NCI-H526 (cell line): ENCODE data around the gene BRWD1.

Experiments used
- DNase-seq, 2 experiments: peaks; one replicate each; lab custom pipeline; 2025; lab: John Stamatoyannopoulos, UW

Gene BRWD1

GRCh38 chr21:39134288-39134810 is 179.1 kb downstream of the BRWD1 start:
- no peak for DNase-seq
